Naive thymus-derived CD8-positive, alpha-beta T cell (primary cell): ENCODE results near the gene RAB21. TPM values are rescaled to one million over a fixed set of nuclear protein-coding genes. Genes with fewer than 3 reads are reported as not detected.
"Not testable (repeated sequence)": the region's sequence is repeated elsewhere in the genome, so short reads cannot be mapped to it uniquely, and the experiment has no call there.

Experiments
- ATAC-seq, 2 donors: fragments of 150-1000 bp; cut with Tn5 transposase in 1 of 2; sonication (Bioruptor Pico), chemical (Tn5 transposase) in 1 of 2; 1 replicate in 1 of 2; 2 replicates in 1 of 2; pipeline ENCODE4 v1.10.0; 2021; ENCODE audit warnings: mild to moderate bottlenecking in 2 of 2, moderate library complexity in 2 of 2
- POLR2A ChIA-PET: fragments of 350-600 bp; sonication (Branson Sonifier 250); formaldehyde crosslinking; loops from one replicate; lab custom pipeline; 2021; ENCODE audit warnings: antibody characterized with exemption; lab: Charles Lee
- DNase-seq, 10 donors: peaks; one replicate each; pipeline versions ENCODE4 v3.0.0 to v3.0.0-alpha.2; 2020 to 2022
- H3K27ac Mint-ChIP-seq, 10 donors: one replicate each; pipeline ENCODE4 v1.8.0; 2020 to 2022; ENCODE audit warnings: mild to moderate bottlenecking in 10 of 10, mixed read lengths in 10 of 10, moderate library complexity in 4 of 10, inconsistent platforms in 1 of 10
- H3K27me3 Mint-ChIP-seq, 5 donors: one replicate each; pipeline ENCODE4 v1.8.0; 2021 to 2022; ENCODE audit warnings: mixed read lengths in 5 of 5
- H3K36me3 Mint-ChIP-seq, 3 donors: one replicate each; pipeline ENCODE4 v1.8.0; 2020 to 2022; ENCODE audit warnings: mixed read lengths in 3 of 3, mild to moderate bottlenecking in 2 of 3, inconsistent platforms in 1 of 3
- H3K4me1 Mint-ChIP-seq, 4 donors: one replicate each; pipeline ENCODE4 v1.8.0; 2021 to 2022; ENCODE audit warnings: mixed read lengths in 4 of 4
- H3K4me3 Mint-ChIP-seq, 10 donors: one replicate each; pipeline ENCODE4 v1.8.0; 2020 to 2022; ENCODE audit warnings: mild to moderate bottlenecking in 10 of 10, mixed read lengths in 10 of 10, moderate library complexity in 6 of 10, inconsistent platforms in 1 of 10
- H3K9me3 Mint-ChIP-seq, 9 donors: one replicate each; pipeline ENCODE4 v1.8.0; 2020 to 2022; ENCODE audit warnings: mixed read lengths in 9 of 9, mild to moderate bottlenecking in 3 of 9, inconsistent platforms in 1 of 9, moderate library complexity in 1 of 9
- polyA plus RNA-seq, 3 donors: library from polyadenylated mRNA; unstranded; fragments of 300-500 nt; fragmentation: Illumina TruSeq; gene quantifications; one replicate each; pipeline ENCODE4 v1.2.3, GENCODE V29; 2021
- total RNA-seq, 8 experiments: library from RNA in 2 of 8; stranded (reverse) in 2 of 8; gene quantifications; one replicate each; pipeline ENCODE4 v1.2.3 and lab custom pipeline; 2021 to 2026

The RAB21 gene
- total and polyA plus RNA-seq, 5 experiments from 2014 or later: 22.3 to 88.5 (median 41.0) TPM

- no peak for DNase-seq
- Mint-ChIP-seq H3K27ac (peak overlapping the region; percentile 94 to 98 (median 98)), H3K9me3 (peaks cover 0 to 32% (median 23%) of the 10 kb centered on the region in 9 donors), H3K4me3 (peak overlapping the region; percentile 88 to 96 (median 94)), H3K36me3 (peaks cover 30 to 46% (median 40%) of the 10 kb centered on the region in 3 donors), H3K4me1 (peaks cover 18 to 63% (median 50%) of the 10 kb centered on the region in 4 donors), H3K27me3 (peaks cover 0 to 5% (median 0%) of the 10 kb centered on the region in 5 donors)
- no peak for ATAC-seq
- POLR2A ChIA-PET: interaction anchor here (1.2 to 4.7 kb wide), 3 partner anchors 71 to 93 kb away, joined by 7 to 39 read pairs (median 32); partner anchors contain the start of genes TBC1D15, THAP2, TMEM19 and ZFC3H1
Observed at GRCh38 chr12:71756054-71756690, 1.5 kb downstream of the RAB21 start.

DNA sequence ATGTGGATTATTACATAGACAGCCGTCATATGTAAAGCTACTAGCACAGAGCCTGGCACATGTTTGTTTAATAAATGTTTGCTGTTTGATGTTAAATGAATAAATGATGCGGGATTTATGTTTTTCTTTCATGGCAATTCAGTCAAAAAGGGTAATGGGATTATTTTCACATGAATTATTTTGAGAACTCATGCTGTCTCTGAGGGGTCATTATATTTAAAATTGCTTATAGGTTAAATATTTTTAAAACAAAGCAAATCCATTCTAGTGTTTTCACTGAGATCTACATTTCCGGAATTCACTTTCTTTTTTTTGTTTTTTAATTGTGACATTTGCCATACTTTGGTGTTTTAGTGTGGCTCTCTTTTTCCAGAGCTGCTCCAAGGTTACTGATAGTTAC is 5.3 kb downstream of the RAB21 start:
- POLR2A ChIA-PET: interaction anchor here (2.7 kb wide), 1 partner anchor 74 kb away, joined by 7 read pairs; the partner anchor contains the start of gene TMEM19
- DNase-seq: no peak
- no peak for ATAC-seq
- peaks cover 0 to 40% (median 26%) of the 10 kb centered on the region in 9 donors for H3K9me3 Mint-ChIP-seq
- H3K27me3 Mint-ChIP-seq: no peaks in the 10 kb centered on the region
- H3K36me3 Mint-ChIP-seq: peaks cover 30 to 54% (median 52%) of the 10 kb centered on the region in 3 donors
- no peak overlapping the region for H3K4me3 Mint-ChIP-seq
- peaks cover 22 to 72% (median 58%) of the 10 kb centered on the region in 4 donors for H3K4me1 Mint-ChIP-seq
- peak overlapping the region in 1 of 10 donors; percentile 26 for H3K27ac Mint-ChIP-seq

DNA sequence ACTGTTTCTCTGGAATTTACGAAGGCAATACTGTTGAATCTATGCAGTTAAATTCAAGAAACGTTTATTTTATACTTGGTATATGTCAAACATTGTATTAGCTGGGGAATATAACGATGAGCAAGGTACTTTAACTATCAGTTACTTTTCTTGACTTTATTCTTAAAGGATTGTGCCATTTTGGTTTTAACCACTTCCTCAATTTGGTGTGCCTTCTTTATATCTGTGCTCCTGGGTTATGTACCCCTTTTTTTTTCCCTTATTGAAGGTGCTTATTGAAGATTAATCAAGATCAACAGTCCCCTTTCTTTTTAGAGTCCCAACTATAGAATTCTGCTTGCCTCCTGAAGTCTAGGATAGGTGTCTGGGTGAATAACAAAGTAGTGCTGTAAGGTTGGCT is 5.8 kb downstream of the RAB21 start:
- ATAC-seq (no peak), DNase-seq (no peak)
- POLR2A ChIA-PET: interaction anchor here (2.7 kb wide), 1 partner anchor 74 kb away, joined by 7 read pairs; the partner anchor contains the start of gene TMEM19
- H3K4me3 Mint-ChIP-seq: peak overlapping the region in 3 of 10 donors; percentile 6 to 43 (median 28)
- peaks cover 30 to 59% (median 56%) of the 10 kb centered on the region in 3 donors for H3K36me3 Mint-ChIP-seq
- peaks cover 28 to 75% (median 63%) of the 10 kb centered on the region in 4 donors for H3K4me1 Mint-ChIP-seq
- peak overlapping the region in 3 of 10 donors; percentile 6 to 74 (median 49) for H3K27ac Mint-ChIP-seq
- no peaks in the 10 kb centered on the region for H3K27me3 Mint-ChIP-seq
- peaks cover 0 to 40% (median 26%) of the 10 kb centered on the region in 9 donors for H3K9me3 Mint-ChIP-seq

DNA sequence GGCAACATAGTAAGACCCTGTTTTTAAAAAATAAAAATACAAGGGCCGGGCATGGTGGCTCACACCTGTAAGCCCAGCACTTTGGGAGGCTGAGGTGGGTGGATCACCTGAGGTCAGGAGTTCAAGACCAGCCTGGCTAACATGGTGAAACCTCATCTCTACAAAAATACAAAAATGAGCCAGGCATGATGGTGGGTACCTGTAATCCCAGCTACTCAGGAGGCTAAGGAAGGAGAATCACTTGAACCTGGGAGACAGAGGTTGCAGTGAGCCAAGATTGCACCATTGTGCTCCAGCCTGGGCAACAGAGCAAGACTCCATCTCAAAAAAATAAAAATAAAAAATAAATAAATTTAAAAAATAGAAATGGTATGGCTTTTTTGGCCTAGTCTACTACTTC is 6.7 kb downstream of the RAB21 start:
- peaks cover 0 to 40% (median 26%) of the 10 kb centered on the region in 9 donors for H3K9me3 Mint-ChIP-seq
- H3K4me1 Mint-ChIP-seq: peaks cover 27 to 74% (median 60%) of the 10 kb centered on the region in 4 donors
- H3K27ac Mint-ChIP-seq, DNase-seq, ATAC-seq, POLR2A ChIA-PET, H3K4me3 Mint-ChIP-seq, H3K27me3 Mint-ChIP-seq: not testable (repeated sequence)
- H3K36me3 Mint-ChIP-seq: peaks cover 30 to 58% (median 58%) of the 10 kb centered on the region in 3 donors

- Mint-ChIP-seq H3K27ac (peak overlapping the region in 1 of 10 donors; percentile 49), H3K4me3 (peak overlapping the region in 2 of 10 donors; percentile 30 to 42), H3K9me3 (peaks cover 0 to 34% (median 23%) of the 10 kb centered on the region in 9 donors), H3K27me3 (no peaks in the 10 kb centered on the region), H3K4me1 (peaks cover 38 to 72% (median 63%) of the 10 kb centered on the region in 4 donors), H3K36me3 (peaks cover 21 to 41% (median 41%) of the 10 kb centered on the region in 3 donors)
- DNase-seq: no peak
- no peak for ATAC-seq
- POLR2A ChIA-PET: no interaction called here
Observed at GRCh38 chr12:71763677-71764379, 9.2 kb downstream of the RAB21 start.

GRCh38 chr12:71764587-71765321 is 10.1 kb downstream of the RAB21 start:
- POLR2A ChIA-PET: no interaction called here
- Mint-ChIP-seq H3K27ac (peak overlapping the region in 2 of 10 donors; percentile 4 to 36), H3K4me3 (peak overlapping the region in 7 of 10 donors; percentile 19 to 69 (median 50)), H3K36me3 (peaks cover 12 to 32% (median 32%) of the 10 kb centered on the region in 3 donors), H3K27me3 (no peaks in the 10 kb centered on the region), H3K9me3 (peaks cover 0 to 25% (median 14%) of the 10 kb centered on the region in 9 donors), H3K4me1 (peaks cover 38 to 69% (median 60%) of the 10 kb centered on the region in 4 donors)
- no peak for DNase-seq
- no peak for ATAC-seq

DNA sequence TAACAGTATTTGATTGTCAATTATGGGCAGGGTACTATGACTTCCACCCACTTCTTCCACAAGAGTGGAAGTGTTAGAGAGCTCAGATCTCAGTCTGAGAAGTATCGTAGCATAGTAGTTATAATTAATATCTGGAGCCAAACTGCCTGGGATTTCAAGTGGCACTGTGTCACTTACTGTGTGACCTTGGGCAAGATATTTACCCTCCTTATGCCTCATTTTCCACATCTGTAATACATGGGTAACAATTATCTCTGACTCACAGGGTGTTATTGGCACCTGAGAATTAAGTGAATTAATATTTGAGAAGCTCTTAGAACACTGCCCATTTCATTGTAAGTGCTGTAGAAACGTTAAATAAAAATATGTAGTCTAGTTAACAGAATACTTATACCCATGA is 11.5 kb downstream of the RAB21 start:
- H3K4me3 Mint-ChIP-seq: peak overlapping the region in 4 of 10 donors; percentile 12 to 42 (median 18)
- ATAC-seq (no peak), DNase-seq (no peak)
- H3K36me3 Mint-ChIP-seq: peaks cover 7 to 33% (median 21%) of the 10 kb centered on the region in 3 donors
- POLR2A ChIA-PET: no interaction called here
- H3K4me1 Mint-ChIP-seq: peaks cover 42 to 66% (median 61%) of the 10 kb centered on the region in 4 donors
- H3K27ac Mint-ChIP-seq: no peak overlapping the region
- peaks cover 0 to 11% (median 2%) of the 10 kb centered on the region in 9 donors for H3K9me3 Mint-ChIP-seq
- no peaks in the 10 kb centered on the region for H3K27me3 Mint-ChIP-seq

DNA sequence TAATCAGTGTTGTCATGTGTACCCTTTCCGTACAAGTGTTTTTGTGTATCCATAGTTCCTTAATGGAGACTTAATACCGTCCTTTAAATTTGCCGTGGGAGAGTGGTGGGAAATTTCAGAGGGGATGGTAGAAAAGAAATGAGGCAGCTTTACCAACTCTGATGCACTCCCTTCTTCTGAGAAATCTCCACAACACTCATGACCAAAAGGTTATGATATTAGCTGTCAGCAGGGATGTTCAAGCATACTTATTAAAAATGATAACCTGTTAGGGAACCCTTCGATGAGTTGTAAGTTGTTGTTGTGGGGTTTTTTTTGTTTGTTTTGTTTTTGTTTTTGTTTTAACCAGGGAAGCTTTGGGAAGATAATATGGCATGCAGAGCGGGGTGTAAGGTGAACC is 12.5 kb downstream of the RAB21 start:
- ATAC-seq (no peak), DNase-seq (no peak)
- Mint-ChIP-seq H3K36me3 (peaks cover 7 to 43% (median 27%) of the 10 kb centered on the region in 3 donors), H3K9me3 (peaks cover 0 to 11% (median 2%) of the 10 kb centered on the region in 9 donors), H3K4me3 (peak overlapping the region in 6 of 10 donors; percentile 4 to 67 (median 22)), H3K4me1 (peaks cover 42 to 67% (median 63%) of the 10 kb centered on the region in 4 donors), H3K27me3 (no peaks in the 10 kb centered on the region), H3K27ac (peak overlapping the region in 6 of 10 donors; percentile 11 to 69 (median 32))
- POLR2A ChIA-PET: interaction anchor here (1.7 kb wide), 1 partner anchor 13 kb away, joined by 5 read pairs; no protein-coding TSS in a partner anchor

DNA sequence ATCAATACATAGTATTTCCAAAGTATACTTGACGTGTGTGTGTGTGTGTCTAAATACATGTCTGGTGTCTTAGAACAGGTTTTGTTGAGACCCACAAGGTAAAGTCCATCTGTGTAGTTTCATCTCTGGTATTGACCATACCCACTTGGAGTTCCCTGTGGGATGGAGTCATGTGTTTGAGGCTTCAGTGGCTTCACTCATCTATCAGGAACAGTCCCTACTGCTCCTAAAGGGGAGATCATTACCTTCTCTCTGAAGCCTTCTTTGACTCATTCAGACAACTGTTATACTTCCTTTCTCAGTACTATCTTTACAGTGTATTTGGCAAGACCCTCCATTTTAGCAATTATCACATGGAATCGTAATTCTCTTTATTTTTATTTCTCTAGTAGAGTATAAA is 14.2 kb downstream of the RAB21 start:
- no peaks in the 10 kb centered on the region for H3K27me3 Mint-ChIP-seq
- peaks cover 0 to 2% (median 0%) of the 10 kb centered on the region in 9 donors for H3K9me3 Mint-ChIP-seq
- DNase-seq (no peak), ATAC-seq (no peak)
- H3K4me3 Mint-ChIP-seq: no peak overlapping the region
- POLR2A ChIA-PET: interaction anchor here (1.7 kb wide), 1 partner anchor 15 kb away, joined by 5 read pairs; no protein-coding TSS in a partner anchor
- H3K36me3 Mint-ChIP-seq: peaks cover 7 to 53% (median 21%) of the 10 kb centered on the region in 3 donors
- peaks cover 38 to 66% (median 57%) of the 10 kb centered on the region in 4 donors for H3K4me1 Mint-ChIP-seq
- H3K27ac Mint-ChIP-seq: peak overlapping the region in 4 of 10 donors; percentile 3 to 41 (median 9)

GRCh38 chr12:71771069-71771468 is 16.4 kb downstream of the RAB21 start:
- POLR2A ChIA-PET: no interaction called here
- ATAC-seq (no peak), DNase-seq (no peak)
- Mint-ChIP-seq H3K9me3 (no peaks in the 10 kb centered on the region), H3K27me3 (no peaks in the 10 kb centered on the region), H3K27ac (no peak overlapping the region), H3K4me3 (no peak overlapping the region), H3K4me1 (peaks cover 27 to 47% (median 39%) of the 10 kb centered on the region in 4 donors), H3K36me3 (peaks cover 7 to 64% (median 12%) of the 10 kb centered on the region in 3 donors)

GRCh38 chr12:71772735-71773134 is 18.1 kb downstream of the RAB21 start:
- H3K36me3 Mint-ChIP-seq: peaks cover 7 to 72% (median 12%) of the 10 kb centered on the region in 3 donors
- no peaks in the 10 kb centered on the region for H3K27me3 Mint-ChIP-seq
- H3K4me3 Mint-ChIP-seq: no peak overlapping the region
- no peak for DNase-seq
- H3K4me1 Mint-ChIP-seq: peaks cover 18 to 31% (median 23%) of the 10 kb centered on the region in 4 donors
- ATAC-seq: no peak
- H3K27ac Mint-ChIP-seq: peak overlapping the region in 2 of 10 donors; percentile 48 to 51
- H3K9me3 Mint-ChIP-seq: no peaks in the 10 kb centered on the region
- POLR2A ChIA-PET: no interaction called here
